Daoy (cell line): ENCODE data around the gene CCDC14. TPM values are rescaled to one million over a fixed set of nuclear protein-coding genes. Genes with fewer than 3 reads are reported as not detected.

ENCODE experiments used
- total RNA-seq: library from RNA; depleted of rRNA; stranded (reverse); fragments of >200 nt; shearing (Covaris generic); gene quantifications from 2 replicates; pipeline ENCODE4 v1.2.3, GENCODE V29; 2014; rRNA removed

CCDC14 gene
- total RNA-seq, 1 experiment from 2014 or later, result 40.6 TPM

Other genes starting within 250 kb of the CCDC14 start
- gene MYLK, start 76.9 kb downstream of the CCDC14 start, total RNA-seq, result 48.9 and 52.7 TPM in 2 replicates
- gene ROPN1, start 30.9 kb upstream of the CCDC14 start, total RNA-seq, result not detected in 2 replicates
- gene KALRN, start 72.1 kb upstream of the CCDC14 start, total RNA-seq, result 2.5 and 6.7 TPM in 2 replicates